ENCODE data around the gene SIL1.

GRCh38 chr5:139138109-139138508 is 60.1 kb downstream of the SIL1 start:
- TF ChIP-seq EZH2phosphoT487 (IDR thresholded peaks at IDR 0.05; ENCODE audit: insufficient read depth, low read depth), result no peak
- no peak for TF ChIP-seq EZH2 (IDR thresholded peaks at IDR 0.05; ENCODE audit: insufficient read depth, poor library complexity, severe bottlenecking)
